ENCODE data around the gene PLA2G2D.

PLA2G2D gene

DNA sequence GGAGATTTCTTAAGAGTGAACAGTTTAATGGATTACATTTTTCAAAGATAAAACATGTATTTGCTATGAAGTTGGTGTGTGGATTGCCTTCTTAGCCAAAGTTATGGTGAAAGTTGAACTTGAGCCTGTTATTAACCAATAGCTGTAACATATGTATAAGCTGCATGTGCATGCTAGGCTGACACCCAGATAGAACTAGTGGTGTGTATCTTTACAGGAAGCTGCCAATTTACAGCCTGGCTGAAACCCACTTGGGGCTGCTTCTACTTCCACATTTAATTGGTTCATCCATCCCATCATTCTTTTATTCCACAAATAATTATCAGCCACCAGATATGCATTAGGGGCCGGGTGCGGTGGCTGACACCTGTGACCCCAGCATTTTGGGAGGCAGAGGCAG lies 46.1 kb downstream of the PLA2G2D start:
- H3K27ac ChIP-seq (replicated peaks): no peak overlapping the region
- DNase-seq (ENCODE audit: low read depth in 1 of 2, low spot score in 1 of 2): no peak
- H3K27me3 ChIP-seq (ENCODE audit: insufficient read depth, poor library complexity, severe bottlenecking): no peaks in the 10 kb centered on the region
- no peak for TF ChIP-seq SPI1 (IDR thresholded peaks at IDR 0.05; ENCODE audit: borderline replicate concordance, low read depth)
- TF ChIP-seq, protein P1, sequence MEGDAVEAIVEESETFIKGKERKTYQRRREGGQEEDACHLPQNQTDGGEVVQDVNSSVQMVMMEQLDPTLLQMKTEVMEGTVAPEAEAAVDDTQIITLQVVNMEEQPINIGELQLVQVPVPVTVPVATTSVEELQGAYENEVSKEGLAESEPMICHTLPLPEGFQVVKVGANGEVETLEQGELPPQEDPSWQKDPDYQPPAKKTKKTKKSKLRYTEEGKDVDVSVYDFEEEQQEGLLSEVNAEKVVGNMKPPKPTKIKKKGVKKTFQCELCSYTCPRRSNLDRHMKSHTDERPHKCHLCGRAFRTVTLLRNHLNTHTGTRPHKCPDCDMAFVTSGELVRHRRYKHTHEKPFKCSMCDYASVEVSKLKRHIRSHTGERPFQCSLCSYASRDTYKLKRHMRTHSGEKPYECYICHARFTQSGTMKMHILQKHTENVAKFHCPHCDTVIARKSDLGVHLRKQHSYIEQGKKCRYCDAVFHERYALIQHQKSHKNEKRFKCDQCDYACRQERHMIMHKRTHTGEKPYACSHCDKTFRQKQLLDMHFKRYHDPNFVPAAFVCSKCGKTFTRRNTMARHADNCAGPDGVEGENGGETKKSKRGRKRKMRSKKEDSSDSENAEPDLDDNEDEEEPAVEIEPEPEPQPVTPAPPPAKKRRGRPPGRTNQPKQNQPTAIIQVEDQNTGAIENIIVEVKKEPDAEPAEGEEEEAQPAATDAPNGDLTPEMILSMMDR (IDR thresholded peaks at IDR 0.05; ENCODE audit: insufficient read depth, low read length): no peak
- TF ChIP-seq POLR2AphosphoS5 (IDR thresholded peaks at IDR 0.05; ENCODE audit: low read depth): no peak
- TF ChIP-seq, protein P2, sequence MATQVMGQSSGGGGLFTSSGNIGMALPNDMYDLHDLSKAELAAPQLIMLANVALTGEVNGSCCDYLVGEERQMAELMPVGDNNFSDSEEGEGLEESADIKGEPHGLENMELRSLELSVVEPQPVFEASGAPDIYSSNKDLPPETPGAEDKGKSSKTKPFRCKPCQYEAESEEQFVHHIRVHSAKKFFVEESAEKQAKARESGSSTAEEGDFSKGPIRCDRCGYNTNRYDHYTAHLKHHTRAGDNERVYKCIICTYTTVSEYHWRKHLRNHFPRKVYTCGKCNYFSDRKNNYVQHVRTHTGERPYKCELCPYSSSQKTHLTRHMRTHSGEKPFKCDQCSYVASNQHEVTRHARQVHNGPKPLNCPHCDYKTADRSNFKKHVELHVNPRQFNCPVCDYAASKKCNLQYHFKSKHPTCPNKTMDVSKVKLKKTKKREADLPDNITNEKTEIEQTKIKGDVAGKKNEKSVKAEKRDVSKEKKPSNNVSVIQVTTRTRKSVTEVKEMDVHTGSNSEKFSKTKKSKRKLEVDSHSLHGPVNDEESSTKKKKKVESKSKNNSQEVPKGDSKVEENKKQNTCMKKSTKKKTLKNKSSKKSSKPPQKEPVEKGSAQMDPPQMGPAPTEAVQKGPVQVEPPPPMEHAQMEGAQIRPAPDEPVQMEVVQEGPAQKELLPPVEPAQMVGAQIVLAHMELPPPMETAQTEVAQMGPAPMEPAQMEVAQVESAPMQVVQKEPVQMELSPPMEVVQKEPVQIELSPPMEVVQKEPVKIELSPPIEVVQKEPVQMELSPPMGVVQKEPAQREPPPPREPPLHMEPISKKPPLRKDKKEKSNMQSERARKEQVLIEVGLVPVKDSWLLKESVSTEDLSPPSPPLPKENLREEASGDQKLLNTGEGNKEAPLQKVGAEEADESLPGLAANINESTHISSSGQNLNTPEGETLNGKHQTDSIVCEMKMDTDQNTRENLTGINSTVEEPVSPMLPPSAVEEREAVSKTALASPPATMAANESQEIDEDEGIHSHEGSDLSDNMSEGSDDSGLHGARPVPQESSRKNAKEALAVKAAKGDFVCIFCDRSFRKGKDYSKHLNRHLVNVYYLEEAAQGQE (IDR thresholded peaks at IDR 0.05; ENCODE audit: insufficient replicate concordance, low read depth): no peak
- TF ChIP-seq GABPA (IDR thresholded peaks at IDR 0.05; ENCODE audit: low read depth): no peak
- no peak overlapping the region for H3K4me3 ChIP-seq (replicated peaks; ENCODE audit: insufficient read depth, low read length)

DNA sequence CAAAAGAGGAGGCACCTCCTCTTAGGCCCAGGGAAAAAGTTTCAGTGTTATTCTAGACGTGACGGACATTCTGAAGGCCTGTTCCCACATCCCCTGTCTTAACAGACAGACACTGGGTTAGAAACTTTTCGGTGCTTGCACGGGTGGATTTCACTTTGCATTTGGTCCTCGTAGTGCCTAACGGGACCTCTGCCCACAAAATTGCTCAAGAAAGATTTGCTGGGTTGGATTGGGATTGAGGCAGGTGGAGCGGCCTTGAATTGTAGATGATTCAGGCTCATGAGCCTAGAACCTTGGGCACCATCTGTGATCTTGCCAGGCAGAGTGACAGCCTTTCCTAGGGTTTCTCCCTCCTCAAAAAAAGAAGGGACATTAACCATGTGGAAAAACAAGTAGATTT lies 46.6 kb downstream of the PLA2G2D start:
- no peaks in the 10 kb centered on the region for H3K27me3 ChIP-seq (ENCODE audit: insufficient read depth, poor library complexity, severe bottlenecking)
- TF ChIP-seq SPI1 (IDR thresholded peaks at IDR 0.05; ENCODE audit: borderline replicate concordance, low read depth): no peak
- no peak for TF ChIP-seq POLR2AphosphoS5 (IDR thresholded peaks at IDR 0.05; ENCODE audit: low read depth)
- TF ChIP-seq, protein P1 (IDR thresholded peaks at IDR 0.05; ENCODE audit: insufficient read depth, low read length): no peak
- TF ChIP-seq, protein P2 (IDR thresholded peaks at IDR 0.05; ENCODE audit: insufficient replicate concordance, low read depth): no peak
- TF ChIP-seq GABPA (IDR thresholded peaks at IDR 0.05; ENCODE audit: low read depth): no peak
- no peak for DNase-seq (ENCODE audit: low read depth in 1 of 2, low spot score in 1 of 2)
- H3K27ac ChIP-seq (replicated peaks): no peak overlapping the region
- H3K4me3 ChIP-seq (replicated peaks; ENCODE audit: insufficient read depth, low read length): no peak overlapping the region

DNA sequence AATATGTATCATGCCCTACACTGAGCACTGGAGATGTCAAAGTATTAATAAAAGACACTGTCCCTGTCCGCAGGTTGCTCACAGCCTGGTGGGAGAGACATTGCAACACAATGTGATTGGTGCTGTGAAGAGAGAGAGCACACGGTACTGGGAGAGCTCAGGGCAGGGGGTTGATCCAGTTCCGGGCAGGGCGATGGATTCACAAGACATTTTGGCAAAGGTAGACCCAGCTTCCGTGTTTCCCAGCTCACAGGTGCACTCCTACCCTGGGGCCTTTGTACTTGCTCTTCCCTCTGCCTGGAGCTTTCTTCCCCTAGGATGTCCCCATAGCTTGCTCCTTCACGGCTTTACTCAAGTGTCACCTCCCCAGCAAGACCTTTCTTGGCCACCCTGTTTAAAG lies 47.9 kb downstream of the PLA2G2D start:
- no peaks in the 10 kb centered on the region for H3K27me3 ChIP-seq (ENCODE audit: insufficient read depth, poor library complexity, severe bottlenecking)
- TF ChIP-seq SPI1 (IDR thresholded peaks at IDR 0.05; ENCODE audit: borderline replicate concordance, low read depth) (no peak), POLR2AphosphoS5 (IDR thresholded peaks at IDR 0.05; ENCODE audit: low read depth) (no peak), GABPA (IDR thresholded peaks at IDR 0.05; ENCODE audit: low read depth) (no peak)
- TF ChIP-seq, protein P2 (IDR thresholded peaks at IDR 0.05; ENCODE audit: insufficient replicate concordance, low read depth): no peak
- no peak for DNase-seq (ENCODE audit: low read depth in 1 of 2, low spot score in 1 of 2)
- H3K4me3 ChIP-seq (replicated peaks; ENCODE audit: insufficient read depth, low read length): no peak overlapping the region
- no peak overlapping the region for H3K27ac ChIP-seq (replicated peaks)

Data from HL-60 (cell line).